ENCODE results near the gene RPS6KA2. TPM values are rescaled to one million over a fixed set of nuclear protein-coding genes. Genes with fewer than 3 reads are reported as not detected.
"Not testable (repeated sequence)": the region's sequence is repeated elsewhere in the genome, so short reads cannot be mapped to it uniquely, and the experiment has no call there.

RPS6KA2 gene
- total RNA-seq, 2 donors from 2014 or later: 2.9 to 4.0 TPM

GRCh38 chr6:166545156-166546034 is 81.7 kb downstream of the RPS6KA2 start:
- Mint-ChIP-seq H3K36me3 (peaks cover 0 to 4% of the 10 kb centered on the region in 2 donors), H3K9me3 (no peaks in the 10 kb centered on the region), H3K27ac (peak overlapping the region in 1 of 2 donors; percentile 45)
- DNase-seq (ENCODE audit: low spot score in 2 of 2): no peak
- ATAC-seq: no peak

GRCh38 chr6:166544296-166544605 is 82.8 kb downstream of the RPS6KA2 start:
- H3K36me3 Mint-ChIP-seq: peaks cover 0 to 4% of the 10 kb centered on the region in 2 donors
- DNase-seq (ENCODE audit: low spot score in 2 of 2) (no peak), ATAC-seq (no peak)
- H3K27ac Mint-ChIP-seq: peak overlapping the region in 1 of 2 donors; percentile 32
- no peaks in the 10 kb centered on the region for H3K9me3 Mint-ChIP-seq

GRCh38 chr6:166543603-166544295 is 83.3 kb downstream of the RPS6KA2 start:
- Mint-ChIP-seq H3K9me3 (no peaks in the 10 kb centered on the region), H3K36me3 (peaks cover 0 to 4% of the 10 kb centered on the region in 2 donors), H3K27ac (peak overlapping the region in 1 of 2 donors; percentile 67)

DNA sequence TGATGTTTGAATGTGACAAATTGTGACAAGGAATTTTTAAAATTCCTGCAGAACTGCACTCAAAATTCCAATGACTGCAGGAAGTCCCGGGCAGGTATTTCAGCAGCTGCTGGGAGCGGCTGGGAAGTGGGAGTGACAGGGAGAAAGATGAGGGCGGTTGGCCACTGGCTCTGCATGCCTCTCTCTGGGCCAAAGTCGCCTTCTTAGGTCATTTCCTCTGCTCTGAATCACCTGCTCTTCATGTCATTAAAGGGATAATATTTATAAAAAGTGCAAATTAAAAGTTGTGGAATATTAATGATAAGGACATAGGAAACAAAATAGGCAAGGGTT is 84.5 kb downstream of the RPS6KA2 start:
- ATAC-seq: no peak
- Mint-ChIP-seq H3K27ac (no peak overlapping the region), H3K9me3 (no peaks in the 10 kb centered on the region)

More at GRCh38 chr6:166543603-166544295, 83.3 kb downstream of the RPS6KA2 start:
- ATAC-seq: no peak
- DNase-seq (ENCODE audit: low spot score in 2 of 2): no peak

DNA sequence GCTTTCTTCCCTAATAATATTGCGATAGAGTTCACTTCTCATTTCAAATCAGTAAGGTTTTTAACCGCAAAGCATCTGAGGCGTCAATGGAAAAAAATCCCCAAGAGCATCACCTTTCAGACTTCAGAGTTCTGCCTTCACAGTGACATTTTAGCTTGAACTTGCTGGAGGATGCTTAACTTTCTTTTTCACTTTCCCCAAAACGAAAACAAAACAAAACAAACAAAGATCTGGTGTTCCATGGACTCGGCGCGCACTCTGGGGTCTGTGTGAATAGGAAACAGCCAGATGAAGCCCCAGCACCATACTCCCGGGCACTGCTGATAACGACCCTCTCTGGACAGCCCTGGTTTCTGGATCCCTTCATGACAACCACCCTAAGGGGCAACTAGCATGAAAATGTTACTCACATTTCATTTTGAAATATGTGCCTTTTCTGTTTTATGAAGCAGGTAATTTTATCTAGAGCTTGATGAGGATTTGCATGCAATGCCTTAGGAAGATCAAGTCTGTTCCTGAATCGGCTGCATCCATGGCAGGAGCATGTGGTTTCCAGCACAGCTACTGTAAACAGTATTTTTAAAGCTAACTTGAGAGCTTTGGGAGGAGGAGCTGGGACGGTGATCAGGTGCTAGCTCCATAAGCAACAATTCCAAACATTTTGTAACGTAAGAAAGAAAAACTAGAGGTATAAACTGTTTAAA is 85.0 kb downstream of the RPS6KA2 start:
- peaks cover 0 to 4% of the 10 kb centered on the region in 2 donors for H3K36me3 Mint-ChIP-seq
- DNase-seq (ENCODE audit: low spot score in 2 of 2) (no peak), ATAC-seq (no peak)
- peak overlapping the region in 1 of 2 donors; percentile 25 for H3K27ac Mint-ChIP-seq
- H3K9me3 Mint-ChIP-seq: no peaks in the 10 kb centered on the region

More for the DNA sequence above, 84.5 kb downstream of the RPS6KA2 start:
- H3K36me3 Mint-ChIP-seq: peaks cover 0 to 4% of the 10 kb centered on the region in 2 donors
- DNase-seq (ENCODE audit: low spot score in 2 of 2): no peak

DNA sequence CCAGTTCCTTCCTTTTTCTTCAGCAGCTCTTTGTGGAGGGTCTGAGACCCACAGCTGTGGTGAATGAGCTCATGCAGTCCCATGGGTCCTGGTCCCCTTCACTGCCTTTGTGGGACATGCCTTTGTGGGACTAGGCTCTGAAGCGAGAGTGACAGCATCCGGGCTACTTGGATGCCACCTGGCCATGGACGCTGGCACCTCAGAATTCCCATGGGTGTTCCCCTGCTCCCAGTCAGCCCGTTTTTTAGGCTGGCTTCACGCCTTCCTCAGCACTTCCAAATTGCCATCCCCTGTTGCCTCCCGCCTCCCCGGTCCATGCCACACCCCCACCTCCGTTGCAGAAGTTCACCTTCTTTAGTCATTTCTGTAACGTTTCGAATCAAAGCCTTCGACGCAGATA is 85.7 kb downstream of the RPS6KA2 start:
- DNase-seq (ENCODE audit: low spot score in 2 of 2) (no peak), ATAC-seq (peak in 1 of 2 donors; percentile 28)
- Mint-ChIP-seq H3K36me3 (peaks cover 0 to 4% of the 10 kb centered on the region in 2 donors), H3K27ac (peak overlapping the region; percentile 12 to 25), H3K9me3 (no peaks in the 10 kb centered on the region)

DNA sequence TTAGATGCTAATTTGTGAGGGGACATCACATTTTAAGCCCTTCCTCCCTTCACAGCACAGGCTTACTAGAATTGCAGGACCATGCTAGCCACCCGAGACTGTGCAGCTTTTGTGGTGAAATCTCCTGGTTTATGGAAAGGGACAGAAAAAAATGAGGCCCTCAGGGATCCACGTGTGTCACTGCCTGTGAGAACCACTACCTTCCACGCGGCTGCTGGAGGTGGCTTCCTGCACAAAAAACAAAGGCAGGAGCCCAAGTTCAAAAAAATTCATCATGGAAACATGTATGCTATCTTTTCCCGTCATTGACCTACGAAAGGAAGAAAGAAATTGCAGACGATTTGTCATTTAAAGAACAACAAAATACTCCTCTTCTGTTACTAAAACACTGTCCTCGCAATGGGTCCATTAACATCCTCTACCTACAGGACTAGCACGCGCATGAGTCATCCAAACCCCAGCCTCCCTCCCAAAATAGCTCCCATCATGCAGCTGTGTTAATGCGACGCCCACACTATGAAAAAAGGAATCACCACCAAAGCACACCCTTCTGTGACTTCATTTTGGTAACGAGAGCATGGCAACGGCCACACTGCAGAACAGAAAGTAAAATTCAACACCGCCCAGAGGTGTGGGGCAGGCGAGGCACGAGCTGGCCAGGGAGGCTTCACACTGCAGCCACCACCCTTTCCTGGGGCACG is 86.3 kb downstream of the RPS6KA2 start:
- DNase-seq (ENCODE audit: low spot score in 2 of 2) (no peak), ATAC-seq (peak; percentile 88 to 93)
- H3K27ac Mint-ChIP-seq: peak overlapping the region; percentile 12 to 25
- H3K36me3 Mint-ChIP-seq: peaks cover 0 to 2% of the 10 kb centered on the region in 2 donors
- H3K9me3 Mint-ChIP-seq: no peaks in the 10 kb centered on the region

- Mint-ChIP-seq H3K9me3 (no peaks in the 10 kb centered on the region), H3K27ac (no peak overlapping the region), H3K36me3 (no peaks in the 10 kb centered on the region)
- DNase-seq (ENCODE audit: low spot score in 2 of 2): no peak
- ATAC-seq: no peak
These were observed 87.5 kb downstream of the RPS6KA2 start for GRCh38 chr6:166539543-166539942.

- H3K36me3 Mint-ChIP-seq; ATAC-seq; H3K27ac Mint-ChIP-seq; DNase-seq (ENCODE audit: low spot score in 2 of 2); H3K9me3 Mint-ChIP-seq: not testable (repeated sequence)
These were observed 88.1 kb downstream of the RPS6KA2 start for GRCh38 chr6:166539011-166539385.

GRCh38 chr6:166538297-166539010 is 88.6 kb downstream of the RPS6KA2 start:
- no peak for ATAC-seq
- Mint-ChIP-seq H3K36me3 (no peaks in the 10 kb centered on the region), H3K27ac (no peak overlapping the region), H3K9me3 (no peaks in the 10 kb centered on the region)
- no peak for DNase-seq (ENCODE audit: low spot score in 2 of 2)

DNA sequence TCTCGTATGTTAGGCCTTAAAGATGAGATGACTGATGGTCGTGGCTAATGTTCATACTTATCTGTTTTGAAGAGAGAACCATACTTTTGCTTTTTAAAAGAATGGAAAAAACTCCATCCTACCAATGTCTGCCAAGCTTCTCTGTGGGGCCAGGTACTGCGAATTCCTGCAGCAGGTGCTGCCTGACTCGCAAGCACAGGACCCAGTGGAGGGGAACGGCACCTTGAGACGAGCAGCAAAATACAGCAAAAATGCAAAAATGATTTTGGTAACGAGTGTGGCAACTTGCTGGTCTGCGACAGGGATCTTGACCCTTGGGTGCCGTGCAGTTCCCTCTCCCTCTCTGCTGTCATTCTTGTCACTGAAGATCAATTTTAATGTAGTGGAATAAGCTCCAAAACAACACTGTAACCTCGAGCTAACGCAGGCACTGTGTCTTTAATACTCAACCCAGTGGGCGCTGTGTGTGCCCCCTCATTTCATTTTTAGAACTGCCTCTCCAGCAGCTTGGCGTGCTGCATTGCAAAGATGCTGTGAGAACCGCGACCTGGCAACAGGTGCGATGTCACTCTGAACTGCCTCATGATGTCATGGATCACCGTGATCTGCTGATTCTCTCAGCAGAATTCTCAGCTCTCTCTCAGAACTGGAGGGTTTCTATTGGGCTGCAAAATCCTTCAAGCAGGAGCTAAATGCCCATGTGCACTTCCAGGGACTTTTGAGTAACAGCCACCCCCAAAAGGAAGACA is 92.2 kb downstream of the RPS6KA2 start:
- H3K9me3 Mint-ChIP-seq: no peaks in the 10 kb centered on the region
- H3K36me3 Mint-ChIP-seq: peaks cover 0 to 3% of the 10 kb centered on the region in 2 donors
- ATAC-seq (no peak), DNase-seq (ENCODE audit: low spot score in 2 of 2) (no peak)
- H3K27ac Mint-ChIP-seq: no peak overlapping the region

- Mint-ChIP-seq H3K36me3 (peaks cover 0 to 7% of the 10 kb centered on the region in 2 donors), H3K27ac (no peak overlapping the region), H3K9me3 (no peaks in the 10 kb centered on the region)
- no peak for ATAC-seq
- no peak for DNase-seq (ENCODE audit: low spot score in 2 of 2)
These were observed 93.7 kb downstream of the RPS6KA2 start for GRCh38 chr6:166533205-166533824.

DNA sequence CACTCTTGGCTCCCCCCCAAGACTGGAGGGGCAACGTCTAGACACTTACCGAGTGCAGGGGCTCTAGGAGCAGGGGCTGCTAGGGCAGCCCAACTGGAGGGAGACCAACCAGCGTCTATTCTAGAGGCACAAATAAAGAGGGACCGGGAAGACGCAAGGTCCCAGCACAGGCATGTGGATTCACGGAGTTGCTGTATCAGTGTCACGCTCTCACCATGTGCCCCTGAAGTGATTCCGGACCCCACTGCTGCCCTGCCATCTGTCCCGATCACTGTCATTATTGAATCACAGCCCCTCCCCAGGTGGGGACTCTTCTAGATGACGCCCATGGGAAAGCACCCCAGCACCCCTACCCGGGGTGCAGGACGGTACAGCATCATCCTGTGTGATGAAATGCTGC is 94.7 kb downstream of the RPS6KA2 start:
- H3K36me3 Mint-ChIP-seq: peaks cover 0 to 12% of the 10 kb centered on the region in 2 donors
- no peaks in the 10 kb centered on the region for H3K9me3 Mint-ChIP-seq
- no peak for DNase-seq (ENCODE audit: low spot score in 2 of 2)
- no peak for ATAC-seq
- H3K27ac Mint-ChIP-seq: peak overlapping the region; percentile 61 to 63

GRCh38 chr6:166530211-166531095 is 96.6 kb downstream of the RPS6KA2 start:
- ATAC-seq: no peak
- H3K9me3 Mint-ChIP-seq: no peaks in the 10 kb centered on the region
- no peak for DNase-seq (ENCODE audit: low spot score in 2 of 2)
- H3K27ac Mint-ChIP-seq: no peak overlapping the region
- peaks cover 0 to 12% of the 10 kb centered on the region in 2 donors for H3K36me3 Mint-ChIP-seq
